Central memory CD8-positive, alpha-beta T cell (primary cell): ENCODE results near the gene ACOXL.
A peak's percentile ranks its signal among the peaks of the same experiment; 100 is the strongest.

ENCODE experiments used
- ATAC-seq: fragments of 150-1000 bp; cut with Tn5 transposase; replicated peaks from 2 replicates; pipeline ENCODE4 v1.10.0; 2022; ENCODE audit warnings: mild to moderate bottlenecking, moderate FRiP score, moderate number of reproducible peaks; ENCODE audit not compliant: poor library complexity, severe bottlenecking; ENCODE audit errors: extremely low read depth
- DNase-seq, 2 donors: peaks; one replicate each; pipeline ENCODE4 v3.0.0; 2021; ENCODE audit warnings: low spot score in 2 of 2
- H3K27ac Mint-ChIP-seq: one replicate; pipeline ENCODE4 v1.8.0; 2022; ENCODE audit warnings: low read depth, mild to moderate bottlenecking, moderate library complexity, mixed read lengths
- H3K27me3 Mint-ChIP-seq: one replicate; pipeline ENCODE4 v1.8.0; 2022; ENCODE audit warnings: mixed read lengths
- H3K36me3 Mint-ChIP-seq: one replicate; pipeline ENCODE4 v1.8.0; 2022; ENCODE audit warnings: mild to moderate bottlenecking, moderate library complexity, mixed read lengths; ENCODE audit not compliant: insufficient read depth
- H3K4me1 Mint-ChIP-seq: one replicate; pipeline ENCODE4 v1.8.0; 2022; ENCODE audit warnings: mixed read lengths
- H3K4me3 Mint-ChIP-seq: one replicate; pipeline ENCODE4 v1.8.0; 2022; ENCODE audit warnings: mild to moderate bottlenecking, moderate library complexity, mixed read lengths
- H3K9me3 Mint-ChIP-seq: one replicate; pipeline ENCODE4 v1.8.0; 2022; ENCODE audit warnings: mixed read lengths

ACOXL gene

GRCh38 chr2:111030260-111030891, 298.0 kb downstream of the ACOXL start:
- H3K27ac Mint-ChIP-seq, result no peak overlapping the region
- no peaks in the 10 kb centered on the region for H3K9me3 Mint-ChIP-seq
- DNase-seq, result peak in 1 of 2 donors; percentile 8
- H3K36me3 Mint-ChIP-seq, result no peaks in the 10 kb centered on the region
- peaks cover 35% of the 10 kb centered on the region for H3K27me3 Mint-ChIP-seq
- H3K4me3 Mint-ChIP-seq, result no peak overlapping the region
- peaks cover 12% of the 10 kb centered on the region for H3K4me1 Mint-ChIP-seq
- no peak for ATAC-seq

- Mint-ChIP-seq H3K9me3 (no peaks in the 10 kb centered on the region), H3K4me1 (peaks cover 12% of the 10 kb centered on the region), H3K4me3 (no peak overlapping the region), H3K36me3 (no peaks in the 10 kb centered on the region), H3K27ac (no peak overlapping the region), H3K27me3 (peaks cover 40% of the 10 kb centered on the region)
- ATAC-seq (no peak), DNase-seq (no peak)
Observed at GRCh38 chr2:111030945-111031344, 298.6 kb downstream of the ACOXL start.

GRCh38 chr2:111031546-111032478, 299.4 kb downstream of the ACOXL start:
- Mint-ChIP-seq H3K4me3 (no peak overlapping the region), H3K27ac (no peak overlapping the region), H3K36me3 (no peaks in the 10 kb centered on the region), H3K4me1 (peaks cover 12% of the 10 kb centered on the region), H3K27me3 (peaks cover 48% of the 10 kb centered on the region), H3K9me3 (no peaks in the 10 kb centered on the region)
- DNase-seq (no peak), ATAC-seq (no peak)

- DNase-seq (no peak), ATAC-seq (no peak)
- Mint-ChIP-seq H3K4me1 (peaks cover 12% of the 10 kb centered on the region), H3K4me3 (no peak overlapping the region), H3K9me3 (no peaks in the 10 kb centered on the region), H3K27me3 (peaks cover 59% of the 10 kb centered on the region), H3K36me3 (no peaks in the 10 kb centered on the region), H3K27ac (no peak overlapping the region)
Observed at GRCh38 chr2:111032721-111033429, 300.5 kb downstream of the ACOXL start.

GRCh38 chr2:111034146-111034545, 301.8 kb downstream of the ACOXL start:
- peaks cover 12% of the 10 kb centered on the region for H3K4me1 Mint-ChIP-seq
- peaks cover 69% of the 10 kb centered on the region for H3K27me3 Mint-ChIP-seq
- H3K4me3 Mint-ChIP-seq, result no peak overlapping the region
- DNase-seq, result no peak
- no peaks in the 10 kb centered on the region for H3K9me3 Mint-ChIP-seq
- no peaks in the 10 kb centered on the region for H3K36me3 Mint-ChIP-seq
- no peak for ATAC-seq
- no peak overlapping the region for H3K27ac Mint-ChIP-seq

- Mint-ChIP-seq H3K9me3 (no peaks in the 10 kb centered on the region), H3K4me1 (peaks cover 12% of the 10 kb centered on the region), H3K36me3 (no peaks in the 10 kb centered on the region), H3K27me3 (peaks cover 69% of the 10 kb centered on the region), H3K4me3 (no peak overlapping the region), H3K27ac (no peak overlapping the region)
- ATAC-seq (no peak), DNase-seq (no peak)
Observed at GRCh38 chr2:111034606-111035005, 302.2 kb downstream of the ACOXL start.

GRCh38 chr2:111035830-111036441, 303.6 kb downstream of the ACOXL start:
- DNase-seq (no peak), ATAC-seq (no peak)
- H3K4me3 Mint-ChIP-seq, result no peak overlapping the region
- peaks cover 68% of the 10 kb centered on the region for H3K27me3 Mint-ChIP-seq
- H3K27ac Mint-ChIP-seq, result no peak overlapping the region
- no peaks in the 10 kb centered on the region for H3K9me3 Mint-ChIP-seq
- H3K36me3 Mint-ChIP-seq, result no peaks in the 10 kb centered on the region
- peaks cover 2% of the 10 kb centered on the region for H3K4me1 Mint-ChIP-seq

- Mint-ChIP-seq H3K27me3 (peaks cover 66% of the 10 kb centered on the region), H3K36me3 (no peaks in the 10 kb centered on the region), H3K27ac (no peak overlapping the region), H3K4me1 (no peaks in the 10 kb centered on the region), H3K9me3 (no peaks in the 10 kb centered on the region), H3K4me3 (no peak overlapping the region)
- ATAC-seq (no peak), DNase-seq (no peak)
Observed at GRCh38 chr2:111037128-111037527, 304.8 kb downstream of the ACOXL start.

- no peaks in the 10 kb centered on the region for H3K36me3 Mint-ChIP-seq
- no peak overlapping the region for H3K4me3 Mint-ChIP-seq
- peaks cover 62% of the 10 kb centered on the region for H3K27me3 Mint-ChIP-seq
Observed at GRCh38 chr2:111039628-111040383, 307.4 kb downstream of the ACOXL start.

GRCh38 chr2:111041398-111042202, 309.2 kb downstream of the ACOXL start:
- H3K4me3 Mint-ChIP-seq, result no peak overlapping the region
- no peaks in the 10 kb centered on the region for H3K36me3 Mint-ChIP-seq
- DNase-seq (no peak), ATAC-seq (no peak)
- peaks cover 51% of the 10 kb centered on the region for H3K27me3 Mint-ChIP-seq
- no peaks in the 10 kb centered on the region for H3K9me3 Mint-ChIP-seq
- no peaks in the 10 kb centered on the region for H3K4me1 Mint-ChIP-seq
- H3K27ac Mint-ChIP-seq, result no peak overlapping the region

More at GRCh38 chr2:111039628-111040383, 307.4 kb downstream of the ACOXL start:
- DNase-seq, result no peak
- no peak for ATAC-seq
- Mint-ChIP-seq H3K9me3 (no peaks in the 10 kb centered on the region), H3K4me1 (no peaks in the 10 kb centered on the region), H3K27ac (no peak overlapping the region)

- H3K4me3 Mint-ChIP-seq, result no peak overlapping the region
- H3K27ac Mint-ChIP-seq, result no peak overlapping the region
Observed at GRCh38 chr2:111042261-111042660, 309.9 kb downstream of the ACOXL start.

More at GRCh38 chr2:111042261-111042660, 309.9 kb downstream of the ACOXL start:
- Mint-ChIP-seq H3K4me1 (no peaks in the 10 kb centered on the region), H3K36me3 (no peaks in the 10 kb centered on the region), H3K9me3 (no peaks in the 10 kb centered on the region), H3K27me3 (peaks cover 44% of the 10 kb centered on the region)
- ATAC-seq, result no peak
- no peak for DNase-seq
